Prostate gland (tissue), 2 donors: ENCODE measurements around the gene RAPGEF3. TPM values are rescaled to one million over a fixed set of nuclear protein-coding genes. Genes with fewer than 3 reads are reported as not detected.
A peak's percentile ranks its signal among the peaks of the same experiment; 100 is the strongest.

Source experiments
- DNase-seq: peaks from one replicate; pipeline ENCODE4 v3.0.0-alpha.2; 2019; ENCODE audit warnings: low spot score
- H3K27ac ChIP-seq, 2 donors: fragments of 200-600 bp; sonication (generic); 2 replicates each; pipeline ENCODE4 v1.5.1; 2017 to 2019
- H3K27me3 ChIP-seq: fragments of 200-600 bp; sonication (generic); replicated peaks from 2 replicates; pipeline ENCODE4 v1.5.1; 2019; ENCODE audit not compliant: insufficient read depth
- H3K36me3 ChIP-seq, 2 donors: fragments of 200-600 bp; sonication (generic); 1 replicate in 1 of 2; 2 replicates in 1 of 2; pipeline versions ENCODE4 v1.5.1 to v1.8.1; 2017 to 2019
- H3K4me1 ChIP-seq: fragments of 200-600 bp; sonication (generic); replicated peaks from 2 replicates; pipeline ENCODE4 v1.5.1; 2019
- H3K4me3 ChIP-seq, 2 donors: fragments of 200-600 bp; sonication (generic); 2 replicates each; pipeline ENCODE4 v1.5.1; 2017 to 2019
- H3K9me3 ChIP-seq: fragments of 200-600 bp; sonication (generic); 2 replicates; pipeline ENCODE4 v1.5.1; 2017
- CTCF ChIP-seq, 4 experiments: fragments of 200-600 bp in 2 of 4; fragments of 450-650 bp in 2 of 4; sonication (generic) in 2 of 4; IDR thresholded peaks; 1 replicate in 3 of 4; 2 replicates in 1 of 4; pipeline ENCODE4 v1.5.1; 2016 to 2019; ENCODE audit warnings: antibody characterized with exemption in 4 of 4, mild to moderate bottlenecking in 2 of 4, moderate library complexity in 2 of 4
- POLR2A ChIP-seq: fragments of 450-650 bp; IDR thresholded peaks from one replicate; pipeline ENCODE4 v1.6.1; 2016; ENCODE audit warnings: antibody characterized with exemption, mild to moderate bottlenecking
- POLR2AphosphoS5 ChIP-seq: sonication (generic); formaldehyde crosslinking; IDR thresholded peaks from one replicate; pipeline ENCODE4 v1.6.1; 2017; ENCODE audit warnings: antibody characterized with exemption
- WGBS: methylation state at CpG from one replicate; pipeline ENCODE4 v1.1.5; 2018; 5-methylcytosine and 5-hydroxymethylcytosine counted together
- intact Hi-C: fragments of 100-400 bp; cut with DNase I; formaldehyde crosslinking; loops from one replicate; pipeline ENCODE4 v1.14.2; 2022
- total RNA-seq, 2 donors: library from RNA; depleted of rRNA; stranded (reverse); fragments of >200 nt; gene quantifications; one replicate each; pipeline ENCODE4 v1.1.0, GENCODE V29; 2016

The RAPGEF3 gene
- total RNA-seq, 2 donors from 2014 or later, result 19.1 to 28.5 TPM

GRCh38 chr12:47778881-47779280 lies 20.2 kb upstream of the RAPGEF3 start:
- TF ChIP-seq POLR2AphosphoS5 (no peak), POLR2A (no peak)
- Histone ChIP-seq H3K4me3 (no peak overlapping the region), H3K9me3 (no peaks in the 10 kb centered on the region), H3K27ac (no peak overlapping the region), H3K27me3 (no peaks in the 10 kb centered on the region), H3K36me3 (no peaks in the 10 kb centered on the region), H3K4me1 (peaks cover 12% of the 10 kb centered on the region)
- 46% methylated on average over 11 of the region's 14 CpGs for WGBS
- intact Hi-C loops, result loop anchor here (2.0 to 5.0 kb wide), 4 partner anchors 37 to 127 kb away; no protein-coding TSS in a partner anchor
- DNase-seq, result no peak

GRCh38 chr12:47777741-47778558 lies 19.3 kb upstream of the RAPGEF3 start:
- TF ChIP-seq POLR2AphosphoS5 (no peak), POLR2A (no peak), CTCF (IDR thresholded peaks at IDR 0.05) (no peak)
- peaks cover 12% of the 10 kb centered on the region for H3K4me1 ChIP-seq
- no peak for DNase-seq
- WGBS, result 65% methylated on average over 9 of the region's 9 CpGs
- H3K9me3 ChIP-seq, result no peaks in the 10 kb centered on the region
- no peaks in the 10 kb centered on the region for H3K36me3 ChIP-seq
- no peak overlapping the region for H3K4me3 ChIP-seq
- intact Hi-C loops, result loop anchor here (2.0 to 5.0 kb wide), 4 partner anchors 36 to 126 kb away; no protein-coding TSS in a partner anchor
- no peak overlapping the region for H3K27ac ChIP-seq
- no peaks in the 10 kb centered on the region for H3K27me3 ChIP-seq

DNA sequence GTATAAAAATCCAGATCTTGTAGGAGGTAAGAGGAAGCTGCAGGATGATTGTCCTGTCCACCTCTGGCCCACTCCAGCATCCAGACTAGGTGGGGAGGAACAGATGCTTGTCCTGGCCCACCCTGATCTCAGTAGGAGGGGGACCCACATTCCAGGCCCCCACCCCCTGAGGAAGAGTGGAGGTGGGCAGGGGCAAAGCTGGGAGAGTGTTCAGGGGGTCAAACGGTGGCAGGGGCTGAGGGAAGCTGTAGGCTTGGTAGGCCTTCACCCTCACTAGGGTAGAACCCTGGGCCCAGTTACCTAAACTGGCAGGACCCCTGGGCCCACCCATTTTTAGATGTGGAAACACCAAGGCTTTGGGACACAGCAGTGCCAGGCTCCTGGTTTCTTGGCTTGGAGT lies 18.5 kb upstream of the RAPGEF3 start:
- intact Hi-C loops, result loop anchor here (5.0 kb wide), 3 partner anchors 35 to 125 kb away; no protein-coding TSS in a partner anchor
- H3K4me1 ChIP-seq, result peaks cover 8% of the 10 kb centered on the region
- 50% methylated on average over 1 of the region's 1 CpG for WGBS

DNA sequence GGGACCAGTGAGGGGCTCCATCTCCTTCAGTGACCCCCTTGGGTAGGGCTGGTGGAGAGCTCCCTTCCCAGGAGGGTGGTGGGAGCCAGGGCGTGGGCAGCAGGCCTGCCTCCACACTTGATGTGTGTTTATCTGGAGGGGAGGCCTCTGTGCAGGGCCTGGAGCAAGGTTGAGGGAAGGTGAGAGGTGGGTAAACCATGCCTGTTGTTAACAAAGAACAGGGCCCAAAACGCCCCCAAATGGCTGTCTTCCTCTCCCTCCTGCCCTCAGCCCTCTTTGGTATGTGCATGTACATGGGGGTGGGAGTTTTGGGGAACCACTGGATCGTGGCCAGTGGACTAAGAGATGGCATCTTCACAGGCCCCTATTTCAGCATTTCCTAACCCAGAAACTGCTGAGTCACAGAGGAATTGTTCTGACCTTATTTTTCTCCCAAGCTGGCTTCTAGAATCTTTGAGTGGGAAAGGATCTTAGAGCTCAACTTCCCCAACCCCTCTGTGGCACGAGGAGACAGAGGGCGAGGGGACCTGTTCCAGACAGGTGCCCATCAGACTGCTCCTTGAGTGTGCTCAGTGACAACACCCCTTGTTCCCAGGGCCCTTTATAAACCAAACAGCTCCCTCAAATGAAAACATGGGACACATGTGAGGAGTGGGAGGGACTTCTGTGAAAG lies 17.9 kb upstream of the RAPGEF3 start:
- Histone ChIP-seq H3K4me3 (no peak overlapping the region), H3K36me3 (no peaks in the 10 kb centered on the region), H3K4me1 (peaks cover 3% of the 10 kb centered on the region), H3K9me3 (no peaks in the 10 kb centered on the region), H3K27me3 (no peaks in the 10 kb centered on the region), H3K27ac (peak overlapping the region in 1 of 2 donors; percentile 39)
- 52% methylated on average over 5 of the region's 5 CpGs for WGBS
- TF ChIP-seq POLR2AphosphoS5, result no peak
- no peak for TF ChIP-seq CTCF (IDR thresholded peaks at IDR 0.05)
- no peak for TF ChIP-seq POLR2A
- intact Hi-C loops, result loop anchor here (5.0 kb wide), 3 partner anchors 34 to 124 kb away; no protein-coding TSS in a partner anchor
- DNase-seq, result no peak

More for the DNA sequence above, 18.5 kb upstream of the RAPGEF3 start:
- Histone ChIP-seq H3K27me3 (no peaks in the 10 kb centered on the region), H3K9me3 (no peaks in the 10 kb centered on the region), H3K36me3 (no peaks in the 10 kb centered on the region), H3K4me3 (no peak overlapping the region), H3K27ac (peak overlapping the region in 1 of 2 donors; percentile 39)
- DNase-seq, result no peak
- TF ChIP-seq POLR2AphosphoS5 (no peak), POLR2A (no peak), CTCF (IDR thresholded peaks at IDR 0.05) (no peak)

- WGBS, result 84% methylated on average over 8 of the region's 10 CpGs
- TF ChIP-seq CTCF (IDR thresholded peaks at IDR 0.05) (no peak), POLR2A (no peak), POLR2AphosphoS5 (no peak)
- Histone ChIP-seq H3K9me3 (no peaks in the 10 kb centered on the region), H3K4me3 (no peak overlapping the region), H3K27ac (no peak overlapping the region), H3K27me3 (no peaks in the 10 kb centered on the region), H3K4me1 (no peaks in the 10 kb centered on the region), H3K36me3 (no peaks in the 10 kb centered on the region)
- no peak for DNase-seq
- intact Hi-C loops, result loop anchor here (5.0 kb wide), 3 partner anchors 33 to 123 kb away; no protein-coding TSS in a partner anchor
Measured at GRCh38 chr12:47775100-47775911, 16.6 kb upstream of the RAPGEF3 start.
